Ammon's horn (tissue), 1 donor: Measurements from ENCODE around the gene CBY2.
"Not testable (repeated sequence)": the region's sequence is repeated elsewhere in the genome, so short reads cannot be mapped to it uniquely, and the experiment has no call there.

Experiments used
- DNase-seq: peaks from one replicate; pipeline ENCODE4 v3.0.0-alpha.2; 2016; ENCODE audit warnings: low spot score

CBY2 gene

GRCh38 chr13:45742985-45743384, 40.9 kb downstream of the CBY2 start:
- DNase-seq = no peak

- DNase-seq = no peak
Measured at GRCh38 chr13:45744979-45745378, 42.9 kb downstream of the CBY2 start.

- DNase-seq = peak; percentile 18
Measured at GRCh38 chr13:45747071-45747470, 45.0 kb downstream of the CBY2 start.

GRCh38 chr13:45748941-45749759, 47.0 kb downstream of the CBY2 start:
- DNase-seq = no peak

GRCh38 chr13:45750566-45750965, 48.4 kb downstream of the CBY2 start:
- DNase-seq = no peak

GRCh38 chr13:45751885-45752284, 49.8 kb downstream of the CBY2 start:
- no peak for DNase-seq

GRCh38 chr13:45752510-45752909, 50.4 kb downstream of the CBY2 start:
- DNase-seq = no peak

GRCh38 chr13:45756498-45756897, 54.4 kb downstream of the CBY2 start:
- not testable (repeated sequence) for DNase-seq

GRCh38 chr13:45757589-45757988, 55.5 kb downstream of the CBY2 start:
- DNase-seq = not testable (repeated sequence)

- no peak for DNase-seq
Measured at GRCh38 chr13:45763419-45763818, 61.3 kb downstream of the CBY2 start.
